ENCODE data around the gene BSND.

DNA sequence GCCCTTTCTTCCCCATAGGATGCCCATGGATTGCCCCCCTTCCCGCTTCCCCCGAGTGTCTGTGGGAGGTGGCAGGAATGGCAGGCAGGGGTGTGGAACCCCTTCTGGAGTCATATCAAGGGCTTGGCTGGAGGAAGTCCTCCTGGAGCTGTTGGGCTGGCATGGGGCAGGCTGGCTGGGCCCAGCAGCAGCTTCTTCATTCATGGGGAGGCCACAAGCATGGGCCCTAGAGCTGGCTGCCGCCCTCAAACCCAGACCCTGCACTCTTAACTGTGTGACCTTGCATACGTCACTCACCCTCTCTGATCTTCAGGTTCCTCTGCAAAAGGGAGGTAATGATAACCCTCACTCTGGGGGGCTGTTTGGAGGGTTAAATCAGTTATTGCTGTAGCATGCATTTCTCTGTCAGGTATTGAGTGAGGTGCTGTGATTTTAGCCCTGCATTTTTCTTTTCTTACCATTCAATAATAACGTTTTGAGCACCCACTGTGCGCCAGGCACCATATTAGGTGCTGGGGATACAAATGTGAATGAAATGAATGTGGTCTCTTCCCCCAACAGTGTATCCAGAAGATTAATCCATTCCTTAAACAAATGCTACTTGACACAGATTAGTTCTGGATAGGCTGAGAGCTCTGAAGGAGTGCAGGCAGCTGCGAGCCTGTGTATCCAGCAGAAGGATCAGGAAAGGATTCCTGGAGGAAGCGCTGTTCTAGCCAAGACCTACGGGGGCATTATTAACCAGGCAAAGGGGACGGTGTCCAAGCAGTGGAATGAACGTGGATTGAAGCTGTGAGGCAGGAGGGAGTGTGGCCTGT lies 49.9 kb downstream of the BSND start:
- TF ChIP-seq EZH2 (IDR thresholded peaks at IDR 0.05), result no peak
- no peak for TF ChIP-seq POLR2AphosphoS5 (IDR thresholded peaks at IDR 0.05; ENCODE audit: borderline replicate concordance, low read depth, low read length)
